Measurements from ENCODE around the gene C5orf47. TPM values are rescaled to one million over a fixed set of nuclear protein-coding genes. Genes with fewer than 3 reads are reported as not detected.
"Not testable (repeated sequence)": the region's sequence is repeated elsewhere in the genome, so short reads cannot be mapped to it uniquely, and the experiment has no call there.

C5orf47 gene
- total RNA-seq, 2 experiments from 2014 or later: not detected

GRCh38 chr5:173973616-173973969 is 15.4 kb upstream of the C5orf47 start:
- Mint-ChIP-seq H3K4me1 (peaks cover 22% of the 10 kb centered on the region), H3K36me3 (ENCODE audit: low read depth) (no peaks in the 10 kb centered on the region), H3K9me3 (no peaks in the 10 kb centered on the region), H3K4me3 (peak overlapping the region; percentile 70), H3K27me3 (peaks cover 29% of the 10 kb centered on the region), H3K27ac (peak overlapping the region; percentile 50)
- no peak for DNase-seq
- CTCF ChIA-PET: interaction anchor here (0.6 to 2.0 kb wide), 10 partner anchors 11 to 591 kb away, joined by 3 to 8 read pairs (median 4); partner anchors contain the start of gene BOD1
- POLR2A ChIA-PET: no interaction called here

DNA sequence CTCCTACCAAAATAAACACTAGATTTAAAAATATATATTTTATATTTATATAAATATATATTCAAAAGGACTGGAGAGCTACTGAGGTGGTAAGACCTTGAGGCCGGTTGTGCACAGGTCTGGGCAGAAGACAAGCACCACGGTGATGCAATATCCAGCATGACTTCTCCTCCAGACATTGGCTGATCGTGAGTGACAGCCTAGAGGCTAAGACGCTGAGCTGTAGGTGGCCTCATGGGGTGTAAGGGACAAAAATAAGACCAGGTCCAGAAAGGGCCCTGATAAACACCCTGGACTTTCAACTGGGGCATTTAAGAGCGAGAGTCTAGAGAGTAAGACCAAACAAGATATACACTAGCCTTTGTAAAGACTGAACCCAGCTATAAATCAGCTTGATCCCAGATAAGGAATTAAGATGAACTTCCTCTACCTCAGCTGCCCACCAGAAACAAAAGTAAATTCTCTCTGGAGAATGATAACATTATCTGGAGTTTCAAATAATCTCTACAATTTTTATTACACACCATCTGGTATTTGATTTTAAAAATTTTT is 14.2 kb upstream of the C5orf47 start:
- Mint-ChIP-seq H3K36me3 (ENCODE audit: low read depth) (no peaks in the 10 kb centered on the region), H3K9me3 (no peaks in the 10 kb centered on the region), H3K4me3 (no peak overlapping the region), H3K4me1 (peaks cover 18% of the 10 kb centered on the region), H3K27me3 (peaks cover 39% of the 10 kb centered on the region), H3K27ac (no peak overlapping the region)
- ChIA-PET CTCF (interaction anchor here (1.5 to 1.9 kb wide), 3 partner anchors 188 to 359 kb away, joined by 5 to 8 read pairs (median 7); partner anchors contain the start of gene BOD1), POLR2A (no interaction called here)
- no peak for DNase-seq

- no peaks in the 10 kb centered on the region for H3K9me3 Mint-ChIP-seq
- ChIA-PET POLR2A (no interaction called here), CTCF (interaction anchor here (1.0 kb wide), 1 partner anchor 390 kb away, joined by 4 read pairs; no protein-coding TSS in a partner anchor)
- no peak for DNase-seq
- no peak overlapping the region for H3K4me3 Mint-ChIP-seq
- H3K36me3 Mint-ChIP-seq (ENCODE audit: low read depth): no peaks in the 10 kb centered on the region
- peaks cover 45% of the 10 kb centered on the region for H3K27me3 Mint-ChIP-seq
- H3K27ac Mint-ChIP-seq: no peak overlapping the region
- no peaks in the 10 kb centered on the region for H3K4me1 Mint-ChIP-seq
Observed at GRCh38 chr5:173981185-173981761, 7.7 kb upstream of the C5orf47 start.

- Mint-ChIP-seq H3K27me3 (peaks cover 21% of the 10 kb centered on the region), H3K9me3 (no peaks in the 10 kb centered on the region), H3K36me3 (ENCODE audit: low read depth) (no peaks in the 10 kb centered on the region), H3K4me1 (no peaks in the 10 kb centered on the region), H3K4me3 (no peak overlapping the region), H3K27ac (no peak overlapping the region)
- ChIA-PET CTCF (interaction anchor here (1.2 kb wide), 1 partner anchor 11 kb away, joined by 4 read pairs; no protein-coding TSS in a partner anchor), POLR2A (no interaction called here)
- DNase-seq: no peak
Observed at GRCh38 chr5:173984218-173984617, 4.8 kb upstream of the C5orf47 start.

DNA sequence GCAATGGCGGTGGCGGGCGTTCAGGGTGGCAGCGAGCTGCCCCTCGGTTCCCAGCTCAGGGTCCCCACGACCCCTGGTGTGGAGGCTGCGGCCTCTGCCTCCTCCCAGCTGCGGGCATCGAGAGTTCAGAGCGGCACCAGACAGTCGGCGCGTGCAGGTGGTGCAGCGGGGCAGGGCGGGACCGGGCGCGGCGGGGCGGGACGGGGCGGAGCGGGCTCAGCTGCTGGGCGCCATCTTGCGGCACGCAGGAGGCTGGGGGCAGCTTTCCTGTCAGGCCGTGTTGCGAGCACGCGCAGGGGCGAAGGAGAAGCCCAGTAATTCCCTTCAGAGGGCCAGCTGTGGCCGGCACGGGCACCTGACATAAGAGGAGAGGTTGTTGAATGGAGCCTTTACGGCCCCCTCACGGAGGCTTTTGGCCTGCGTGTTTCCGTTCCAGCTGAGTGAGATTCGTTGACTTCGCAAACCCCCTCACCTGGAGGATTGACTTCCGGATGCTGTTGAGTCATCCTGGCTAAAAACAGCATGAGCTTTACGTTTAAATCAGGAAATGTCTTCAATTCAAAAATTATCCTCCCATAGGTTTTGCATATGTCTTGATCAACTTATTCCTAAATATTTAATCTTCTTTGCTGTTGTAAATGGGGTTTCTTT is 587 bp downstream of the C5orf47 start:
- H3K27ac Mint-ChIP-seq: no peak overlapping the region
- H3K27me3 Mint-ChIP-seq: no peaks in the 10 kb centered on the region
- no peaks in the 10 kb centered on the region for H3K4me1 Mint-ChIP-seq
- DNase-seq: no peak
- CTCF ChIA-PET: no interaction called here
- H3K4me3 Mint-ChIP-seq: no peak overlapping the region
- POLR2A ChIA-PET: no interaction called here
- H3K9me3 Mint-ChIP-seq: no peaks in the 10 kb centered on the region
- no peaks in the 10 kb centered on the region for H3K36me3 Mint-ChIP-seq (ENCODE audit: low read depth)

DNA sequence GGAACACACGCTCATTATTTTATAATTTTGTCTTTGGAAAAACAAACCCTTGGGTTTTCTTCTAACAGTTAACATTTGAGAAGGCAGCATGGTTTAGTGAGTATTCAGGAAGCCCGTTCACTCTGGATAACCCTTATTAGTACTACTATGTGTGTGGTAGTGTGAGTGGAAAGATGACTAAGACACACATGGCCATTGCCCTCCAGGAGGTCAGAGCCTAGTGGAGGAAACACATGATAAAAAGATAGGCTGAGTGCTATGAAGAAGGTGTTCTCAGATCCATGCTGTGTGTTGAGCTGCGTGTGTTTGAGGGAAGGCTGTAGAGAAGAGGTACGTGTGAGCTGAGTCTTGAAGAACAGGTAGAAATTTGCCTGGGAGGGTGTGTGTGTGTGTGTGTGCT is 8.4 kb downstream of the C5orf47 start:
- Mint-ChIP-seq H3K4me1 (no peaks in the 10 kb centered on the region), H3K9me3 (no peaks in the 10 kb centered on the region), H3K27me3 (peaks cover 27% of the 10 kb centered on the region), H3K4me3 (no peak overlapping the region), H3K36me3 (ENCODE audit: low read depth) (no peaks in the 10 kb centered on the region), H3K27ac (no peak overlapping the region)
- POLR2A ChIA-PET: no interaction called here
- CTCF ChIA-PET: no interaction called here
- DNase-seq: no peak

- Mint-ChIP-seq H3K36me3 (ENCODE audit: low read depth) (no peaks in the 10 kb centered on the region), H3K27ac (no peak overlapping the region), H3K4me1 (no peaks in the 10 kb centered on the region), H3K27me3 (peaks cover 32% of the 10 kb centered on the region), H3K9me3 (no peaks in the 10 kb centered on the region), H3K4me3 (no peak overlapping the region)
- DNase-seq: no peak
- ChIA-PET CTCF (no interaction called here), POLR2A (no interaction called here)
Observed at GRCh38 chr5:173998531-173998930, 9.6 kb downstream of the C5orf47 start.

- POLR2A ChIA-PET: no interaction called here
- CTCF ChIA-PET: no interaction called here
Observed at GRCh38 chr5:174000076-174000475, 11.1 kb downstream of the C5orf47 start.

DNA sequence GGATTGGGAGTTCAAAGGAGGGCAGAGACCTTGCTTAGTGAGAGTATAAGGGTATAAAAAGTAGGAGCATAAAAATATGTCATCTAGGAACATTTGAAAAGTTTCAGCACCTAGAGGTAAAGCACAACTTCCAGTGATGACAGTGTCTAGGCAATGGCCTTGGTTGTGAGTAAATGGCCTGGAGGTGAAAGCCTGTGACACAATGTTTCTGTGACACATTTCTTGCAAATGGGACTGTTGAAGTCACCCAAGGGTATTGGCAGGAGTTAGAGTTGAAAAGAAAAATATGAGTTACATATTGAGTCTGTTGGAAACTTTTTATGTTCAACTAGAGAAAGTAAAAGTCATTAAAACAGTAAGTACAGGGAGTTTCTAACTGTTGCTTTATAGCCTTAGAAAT is 14.8 kb downstream of the C5orf47 start:
- POLR2A ChIA-PET: no interaction called here
- Mint-ChIP-seq H3K9me3 (no peaks in the 10 kb centered on the region), H3K4me1 (no peaks in the 10 kb centered on the region)

More at GRCh38 chr5:174000076-174000475, 11.1 kb downstream of the C5orf47 start:
- Mint-ChIP-seq H3K27ac (no peak overlapping the region), H3K36me3 (ENCODE audit: low read depth) (no peaks in the 10 kb centered on the region), H3K4me3 (no peak overlapping the region), H3K9me3 (no peaks in the 10 kb centered on the region), H3K4me1 (no peaks in the 10 kb centered on the region), H3K27me3 (peaks cover 36% of the 10 kb centered on the region)
- no peak for DNase-seq

GRCh38 chr5:174008922-174009321 is 20.0 kb downstream of the C5orf47 start:
- Mint-ChIP-seq H3K4me3 (no peak overlapping the region), H3K27ac (no peak overlapping the region), H3K4me1 (no peaks in the 10 kb centered on the region), H3K27me3 (peaks cover 14% of the 10 kb centered on the region), H3K36me3 (ENCODE audit: low read depth) (no peaks in the 10 kb centered on the region), H3K9me3 (no peaks in the 10 kb centered on the region)
- ChIA-PET POLR2A (no interaction called here), CTCF (no interaction called here)
- no peak for DNase-seq

More for the DNA sequence above, 14.8 kb downstream of the C5orf47 start:
- CTCF ChIA-PET: no interaction called here
- DNase-seq: no peak
- no peaks in the 10 kb centered on the region for H3K36me3 Mint-ChIP-seq (ENCODE audit: low read depth)
- no peak overlapping the region for H3K4me3 Mint-ChIP-seq
- H3K27me3 Mint-ChIP-seq: peaks cover 21% of the 10 kb centered on the region
- H3K27ac Mint-ChIP-seq: no peak overlapping the region

DNA sequence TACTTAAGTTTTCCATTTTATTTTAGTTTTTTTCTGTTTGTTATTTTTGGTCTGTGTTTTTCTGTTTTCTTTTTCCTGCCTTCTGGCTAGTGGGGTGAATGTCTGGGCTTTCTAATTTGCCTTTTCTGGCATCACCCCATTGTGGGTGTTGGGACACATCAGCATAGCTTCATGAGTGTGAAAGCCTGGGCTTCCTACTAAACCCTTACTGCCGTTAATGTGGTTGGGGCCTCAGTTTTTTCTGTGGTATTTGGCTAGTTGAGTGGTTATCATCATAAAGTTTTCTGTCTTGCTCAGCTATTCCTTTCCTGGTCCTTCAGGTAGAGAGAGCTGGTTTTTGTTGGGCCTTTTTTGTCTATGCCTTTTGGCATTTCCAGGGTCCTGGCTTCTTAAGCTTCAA is 21.4 kb downstream of the C5orf47 start:
- no peaks in the 10 kb centered on the region for H3K9me3 Mint-ChIP-seq
- POLR2A ChIA-PET: no interaction called here

DNA sequence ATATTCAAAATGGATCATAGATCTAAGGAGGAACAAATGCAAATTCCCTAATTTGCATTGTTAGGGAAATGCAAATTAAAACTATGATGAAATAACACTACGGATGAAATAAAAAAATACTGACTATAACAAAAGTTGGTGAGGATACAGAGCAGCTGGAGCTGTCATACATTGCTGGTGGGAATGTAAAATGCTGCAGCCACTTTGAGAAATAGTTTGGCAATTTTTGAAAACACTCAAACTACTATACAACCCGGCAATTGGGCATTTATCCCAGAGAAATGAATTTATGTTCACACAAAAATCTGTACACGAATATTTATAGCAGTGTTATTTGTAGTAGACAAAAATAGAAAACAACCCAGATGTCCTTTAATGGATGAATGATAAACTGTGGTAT is 22.5 kb downstream of the C5orf47 start:
- H3K27ac Mint-ChIP-seq: no peak overlapping the region
- H3K36me3 Mint-ChIP-seq (ENCODE audit: low read depth): no peaks in the 10 kb centered on the region
- no peaks in the 10 kb centered on the region for H3K4me1 Mint-ChIP-seq
- H3K4me3 Mint-ChIP-seq: no peak overlapping the region
- H3K9me3 Mint-ChIP-seq: no peaks in the 10 kb centered on the region
- H3K27me3 Mint-ChIP-seq: peaks cover 8% of the 10 kb centered on the region
- POLR2A ChIA-PET: no interaction called here
- CTCF ChIA-PET: no interaction called here
- DNase-seq: no peak

More for the DNA sequence above, 21.4 kb downstream of the C5orf47 start:
- Mint-ChIP-seq H3K36me3 (ENCODE audit: low read depth) (no peaks in the 10 kb centered on the region), H3K4me3 (no peak overlapping the region), H3K27me3 (peaks cover 12% of the 10 kb centered on the region), H3K27ac (no peak overlapping the region), H3K4me1 (no peaks in the 10 kb centered on the region)
- DNase-seq: no peak
- CTCF ChIA-PET: no interaction called here

GRCh38 chr5:174020069-174020927 is 31.3 kb downstream of the C5orf47 start:
- POLR2A ChIA-PET: interaction anchor here (0.7 kb wide), 1 partner anchor 296 kb away, joined by 5 read pairs; no protein-coding TSS in a partner anchor
- H3K9me3 Mint-ChIP-seq; H3K4me1 Mint-ChIP-seq; H3K4me3 Mint-ChIP-seq; H3K36me3 Mint-ChIP-seq (ENCODE audit: low read depth); H3K27ac Mint-ChIP-seq; CTCF ChIA-PET: not testable (repeated sequence)
- H3K27me3 Mint-ChIP-seq: peaks cover 12% of the 10 kb centered on the region
- peak; percentile 36 for DNase-seq

All from activated CD4-positive, alpha-beta T cell treated with anti-CD3 and anti-CD28 coated beads, Interleukin-2, amount 10 ng/mL, durations not matched to agents 7 days and 5 days (primary cell).